HG02759 (cell line): ENCODE data around the gene ZIC5.

Experiments used
- ATAC-seq: cut with Tn5 transposase; IDR thresholded peaks from one replicate; pipeline ENCODE4 v1.9.1; 2021; ENCODE audit warnings: mild to moderate bottlenecking, moderate library complexity; ENCODE audit not compliant: unreplicated experiment

ZIC5 gene

GRCh38 chr13:99987154-99988019 lies 15.8 kb upstream of the ZIC5 start:
- no peak for ATAC-seq

- ATAC-seq: no peak
Observed at GRCh38 chr13:99986741-99987140, 15.2 kb upstream of the ZIC5 start.

- no peak for ATAC-seq
Observed at GRCh38 chr13:99985886-99986527, 14.4 kb upstream of the ZIC5 start.

- no peak for ATAC-seq
Observed at GRCh38 chr13:99985241-99985874, 13.8 kb upstream of the ZIC5 start.

GRCh38 chr13:99984461-99985240 lies 13.1 kb upstream of the ZIC5 start:
- ATAC-seq: no peak

- no peak for ATAC-seq
Observed at GRCh38 chr13:99983499-99984401, 12.2 kb upstream of the ZIC5 start.

GRCh38 chr13:99982731-99983498 lies 11.3 kb upstream of the ZIC5 start:
- ATAC-seq: no peak

GRCh38 chr13:99982036-99982730 lies 10.6 kb upstream of the ZIC5 start:
- no peak for ATAC-seq

- ATAC-seq: no peak
Observed at GRCh38 chr13:99981735-99982035, 10.1 kb upstream of the ZIC5 start, which contains the start of gene ZIC2. Gene ZIC2 (plus strand): TSS chr13:99981784. CDS start chr13:99982065, 281 bp downstream.

- ATAC-seq: peak; percentile 6
Observed at GRCh38 chr13:99980824-99981734, 9.5 kb upstream of the ZIC5 start.

GRCh38 chr13:99980201-99980823 lies 8.7 kb upstream of the ZIC5 start:
- ATAC-seq: peak; percentile 76

- no peak for ATAC-seq
Observed at GRCh38 chr13:99979453-99980200, 8.1 kb upstream of the ZIC5 start.

GRCh38 chr13:99978799-99979452 lies 7.4 kb upstream of the ZIC5 start:
- ATAC-seq: no peak

GRCh38 chr13:99977912-99978798 lies 6.6 kb upstream of the ZIC5 start:
- ATAC-seq: no peak

- ATAC-seq: no peak
Observed at GRCh38 chr13:99977334-99977911, 5.9 kb upstream of the ZIC5 start.
